Endothelial cell of umbilical vein (primary cell): ENCODE measurements around the gene CNOT6L.

Source experiments
- EZH2 ChIP-seq: IDR thresholded peaks from 2 replicates; pipeline ENCODE4 v1.6.1; 2012; ENCODE audit warnings: borderline replicate concordance, low read depth, mild to moderate bottlenecking, moderate library complexity, low read length, inconsistent platforms; ENCODE audit not compliant: severe bottlenecking
- POLR2A ChIP-seq: IDR thresholded peaks from 2 replicates; pipeline ENCODE4 v1.6.1; 2012; ENCODE audit warnings: low read depth, mild to moderate bottlenecking, control low read depth, low read length
- POLR2AphosphoS5 ChIP-seq: IDR thresholded peaks from 2 replicates; pipeline ENCODE4 v1.6.1; 2012; ENCODE audit warnings: low read depth, mild to moderate bottlenecking, control low read depth, low read length, moderate library complexity; ENCODE audit not compliant: insufficient read depth
- TF ChIP-seq, protein P1 (sequence below), 2 donors: IDR thresholded peaks; 1 replicate in 1 of 2; 2 replicates in 1 of 2; pipeline ENCODE4 v1.5.1; 2011; ENCODE audit warnings: low read length in 2 of 2, mild to moderate bottlenecking in 2 of 2, moderate library complexity in 2 of 2, control low read depth in 1 of 2, inconsistent platforms in 1 of 2, low read depth in 1 of 2; ENCODE audit not compliant: insufficient read depth in 1 of 2; ENCODE audit errors: extremely low read depth in 1 of 2

DNA sequence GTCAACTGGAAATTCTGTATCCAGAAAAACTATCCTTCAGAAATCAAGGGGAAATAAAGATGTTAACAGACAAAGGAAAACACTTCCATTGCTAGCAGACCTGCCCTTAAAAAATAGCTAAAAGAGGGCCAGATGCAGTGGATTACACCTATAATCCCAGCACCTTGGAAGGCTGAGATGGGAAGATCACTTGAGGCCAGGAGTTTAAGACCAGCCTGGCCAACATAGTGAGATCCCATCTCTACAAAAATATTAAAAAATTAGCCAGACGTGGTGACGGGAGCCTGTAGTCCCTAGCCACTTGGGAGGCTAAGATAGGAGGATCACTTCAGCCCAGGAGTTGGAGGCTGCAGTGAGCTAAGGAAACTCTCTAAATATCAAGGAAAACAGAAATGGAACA, 67.4 kb downstream of the CNOT6L start:
- TF ChIP-seq POLR2A (no peak), POLR2AphosphoS5 (no peak), EZH2 (no peak)
- TF ChIP-seq, protein P1, sequence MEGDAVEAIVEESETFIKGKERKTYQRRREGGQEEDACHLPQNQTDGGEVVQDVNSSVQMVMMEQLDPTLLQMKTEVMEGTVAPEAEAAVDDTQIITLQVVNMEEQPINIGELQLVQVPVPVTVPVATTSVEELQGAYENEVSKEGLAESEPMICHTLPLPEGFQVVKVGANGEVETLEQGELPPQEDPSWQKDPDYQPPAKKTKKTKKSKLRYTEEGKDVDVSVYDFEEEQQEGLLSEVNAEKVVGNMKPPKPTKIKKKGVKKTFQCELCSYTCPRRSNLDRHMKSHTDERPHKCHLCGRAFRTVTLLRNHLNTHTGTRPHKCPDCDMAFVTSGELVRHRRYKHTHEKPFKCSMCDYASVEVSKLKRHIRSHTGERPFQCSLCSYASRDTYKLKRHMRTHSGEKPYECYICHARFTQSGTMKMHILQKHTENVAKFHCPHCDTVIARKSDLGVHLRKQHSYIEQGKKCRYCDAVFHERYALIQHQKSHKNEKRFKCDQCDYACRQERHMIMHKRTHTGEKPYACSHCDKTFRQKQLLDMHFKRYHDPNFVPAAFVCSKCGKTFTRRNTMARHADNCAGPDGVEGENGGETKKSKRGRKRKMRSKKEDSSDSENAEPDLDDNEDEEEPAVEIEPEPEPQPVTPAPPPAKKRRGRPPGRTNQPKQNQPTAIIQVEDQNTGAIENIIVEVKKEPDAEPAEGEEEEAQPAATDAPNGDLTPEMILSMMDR (IDR thresholded peaks at IDR 0.05; ENCODE audit: extremely low read depth in 1 of 2, insufficient read depth in 1 of 2, low read depth in 1 of 2, low read length in 2 of 2): no peak
